ENCODE results near the gene PDCD1. TPM values are rescaled to one million over a fixed set of nuclear protein-coding genes. Genes with fewer than 3 reads are reported as not detected.

Gene PDCD1
- total RNA-seq, 3 donors from 2014 or later (not counting 1 experiment from before 2014, with no cell fraction given), result 0.45 TPM; not detected in 2

DNA sequence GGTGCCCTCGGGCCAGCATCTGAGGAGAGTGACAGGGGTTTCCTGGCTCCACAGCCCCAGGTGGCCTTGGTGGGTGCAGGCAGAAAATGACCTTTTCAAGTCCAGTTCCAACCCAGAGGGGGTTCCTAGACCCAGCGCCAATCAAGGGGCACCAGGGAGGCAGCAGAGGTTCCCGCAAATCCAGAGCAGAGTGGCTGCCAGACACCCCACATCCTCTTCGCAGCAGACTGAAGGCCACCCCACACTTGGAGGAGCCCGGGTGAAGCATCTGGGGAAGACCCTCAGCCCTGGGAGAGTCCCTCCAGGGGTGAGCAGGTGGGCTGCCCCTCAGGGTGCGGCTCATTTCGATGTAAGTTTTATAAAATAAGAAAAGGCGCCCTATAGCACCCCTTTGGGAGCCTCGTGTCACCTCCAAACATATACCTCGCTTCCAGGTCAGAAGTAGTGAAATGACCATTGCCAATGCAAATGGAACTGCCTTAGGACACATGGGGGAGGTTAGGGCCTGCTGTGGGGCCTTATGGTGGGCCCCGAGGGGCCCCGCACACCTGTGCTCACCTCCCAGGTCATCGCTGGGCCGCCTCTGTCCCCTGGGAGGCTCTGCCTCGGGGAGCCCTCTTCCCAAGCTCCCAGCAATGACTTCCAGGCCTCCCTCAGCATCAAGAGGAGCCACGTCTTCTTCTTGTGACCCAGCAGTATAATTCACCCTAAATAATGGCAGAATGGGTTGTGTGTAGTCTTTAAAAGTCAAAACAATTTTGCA is 21.8 kb upstream of the PDCD1 start:
- DNase-seq, result no peak
- Histone ChIP-seq H3K36me3 (ENCODE audit: control insufficient read depth, insufficient read depth, low read length) (no peaks in the 10 kb centered on the region), H3K27me3 (ENCODE audit: control insufficient read depth, insufficient read depth, low read length) (no peaks in the 10 kb centered on the region), H3K4me1 (ENCODE audit: control insufficient read depth, insufficient read depth, low read length) (peaks cover 31% of the 10 kb centered on the region), H3K27ac (ENCODE audit: low read length) (peak overlapping the region; percentile 82), H3K4me3 (ENCODE audit: low read length) (peak overlapping the region; percentile 91), H3K9me3 (ENCODE audit: control insufficient read depth, insufficient read depth, low read length) (no peaks in the 10 kb centered on the region)
- Mint-ChIP-seq H3K4me1 (peaks cover 22 to 30% of the 10 kb centered on the region in 2 donors), H3K9me3 (no peaks in the 10 kb centered on the region), H3K4me3 (peak overlapping the region; percentile 94), H3K27me3 (ENCODE audit: low read depth in 2 of 2) (no peaks in the 10 kb centered on the region), H3K27ac (peak overlapping the region; percentile 89 to 95), H3K36me3 (no peaks in the 10 kb centered on the region)
- no peak for ATAC-seq
- TF ChIP-seq, protein P1, sequence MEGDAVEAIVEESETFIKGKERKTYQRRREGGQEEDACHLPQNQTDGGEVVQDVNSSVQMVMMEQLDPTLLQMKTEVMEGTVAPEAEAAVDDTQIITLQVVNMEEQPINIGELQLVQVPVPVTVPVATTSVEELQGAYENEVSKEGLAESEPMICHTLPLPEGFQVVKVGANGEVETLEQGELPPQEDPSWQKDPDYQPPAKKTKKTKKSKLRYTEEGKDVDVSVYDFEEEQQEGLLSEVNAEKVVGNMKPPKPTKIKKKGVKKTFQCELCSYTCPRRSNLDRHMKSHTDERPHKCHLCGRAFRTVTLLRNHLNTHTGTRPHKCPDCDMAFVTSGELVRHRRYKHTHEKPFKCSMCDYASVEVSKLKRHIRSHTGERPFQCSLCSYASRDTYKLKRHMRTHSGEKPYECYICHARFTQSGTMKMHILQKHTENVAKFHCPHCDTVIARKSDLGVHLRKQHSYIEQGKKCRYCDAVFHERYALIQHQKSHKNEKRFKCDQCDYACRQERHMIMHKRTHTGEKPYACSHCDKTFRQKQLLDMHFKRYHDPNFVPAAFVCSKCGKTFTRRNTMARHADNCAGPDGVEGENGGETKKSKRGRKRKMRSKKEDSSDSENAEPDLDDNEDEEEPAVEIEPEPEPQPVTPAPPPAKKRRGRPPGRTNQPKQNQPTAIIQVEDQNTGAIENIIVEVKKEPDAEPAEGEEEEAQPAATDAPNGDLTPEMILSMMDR (IDR thresholded peaks at IDR 0.05), result no peak
- intact Hi-C loops (cut with micrococcal nuclease), result loop anchor here (2.0 to 10.0 kb wide), 2 partner anchors 178 to 526 kb away; partner anchors contain the start of genes FARP2 and ING5
- WGBS (ENCODE audit: insufficient coverage), result 83% methylated on average over 15 of the region's 16 CpGs

DNA sequence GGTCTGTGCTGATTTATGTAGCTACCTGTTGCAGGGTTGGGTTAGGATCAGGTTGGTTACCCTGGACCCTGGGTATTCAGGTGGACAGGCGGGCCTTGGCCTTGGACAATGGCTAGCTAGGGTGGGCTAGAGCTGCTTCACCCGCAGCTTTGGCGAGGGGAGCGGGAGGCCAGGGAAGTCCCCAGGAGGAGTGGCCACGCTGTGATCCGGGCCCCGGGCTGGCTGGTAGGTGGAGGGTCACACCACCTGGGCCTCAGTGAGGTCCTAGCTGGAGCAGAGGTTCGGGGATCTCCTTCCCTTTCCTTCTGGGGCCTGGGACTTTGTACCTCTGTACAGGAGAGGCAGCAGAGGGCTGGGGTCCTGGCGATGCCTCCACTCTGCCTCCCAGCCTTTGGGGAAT is 20.6 kb upstream of the PDCD1 start:
- Mint-ChIP-seq H3K27ac (no peak overlapping the region), H3K36me3 (no peaks in the 10 kb centered on the region), H3K4me3 (no peak overlapping the region), H3K27me3 (ENCODE audit: low read depth in 2 of 2) (no peaks in the 10 kb centered on the region), H3K4me1 (peaks cover 27 to 28% of the 10 kb centered on the region in 2 donors), H3K9me3 (no peaks in the 10 kb centered on the region)
- TF ChIP-seq, protein P1 (IDR thresholded peaks at IDR 0.05), result no peak
- 96% methylated on average over 9 of the region's 9 CpGs for WGBS (ENCODE audit: insufficient coverage)
- ATAC-seq (no peak), DNase-seq (no peak)
- no peak overlapping the region for H3K4me3 ChIP-seq (ENCODE audit: low read length)
- H3K27ac ChIP-seq (ENCODE audit: low read length), result no peak overlapping the region
- intact Hi-C loops (cut with micrococcal nuclease), result loop anchor here (2.0 to 10.0 kb wide), 3 partner anchors 15 to 195 kb away; partner anchors contain the start of gene DTYMK
- H3K36me3 ChIP-seq (ENCODE audit: control insufficient read depth, insufficient read depth, low read length), result no peaks in the 10 kb centered on the region
- H3K9me3 ChIP-seq (ENCODE audit: control insufficient read depth, insufficient read depth, low read length), result no peaks in the 10 kb centered on the region
- no peaks in the 10 kb centered on the region for H3K27me3 ChIP-seq (ENCODE audit: control insufficient read depth, insufficient read depth, low read length)
- H3K4me1 ChIP-seq (ENCODE audit: control insufficient read depth, insufficient read depth, low read length), result peaks cover 37% of the 10 kb centered on the region

DNA sequence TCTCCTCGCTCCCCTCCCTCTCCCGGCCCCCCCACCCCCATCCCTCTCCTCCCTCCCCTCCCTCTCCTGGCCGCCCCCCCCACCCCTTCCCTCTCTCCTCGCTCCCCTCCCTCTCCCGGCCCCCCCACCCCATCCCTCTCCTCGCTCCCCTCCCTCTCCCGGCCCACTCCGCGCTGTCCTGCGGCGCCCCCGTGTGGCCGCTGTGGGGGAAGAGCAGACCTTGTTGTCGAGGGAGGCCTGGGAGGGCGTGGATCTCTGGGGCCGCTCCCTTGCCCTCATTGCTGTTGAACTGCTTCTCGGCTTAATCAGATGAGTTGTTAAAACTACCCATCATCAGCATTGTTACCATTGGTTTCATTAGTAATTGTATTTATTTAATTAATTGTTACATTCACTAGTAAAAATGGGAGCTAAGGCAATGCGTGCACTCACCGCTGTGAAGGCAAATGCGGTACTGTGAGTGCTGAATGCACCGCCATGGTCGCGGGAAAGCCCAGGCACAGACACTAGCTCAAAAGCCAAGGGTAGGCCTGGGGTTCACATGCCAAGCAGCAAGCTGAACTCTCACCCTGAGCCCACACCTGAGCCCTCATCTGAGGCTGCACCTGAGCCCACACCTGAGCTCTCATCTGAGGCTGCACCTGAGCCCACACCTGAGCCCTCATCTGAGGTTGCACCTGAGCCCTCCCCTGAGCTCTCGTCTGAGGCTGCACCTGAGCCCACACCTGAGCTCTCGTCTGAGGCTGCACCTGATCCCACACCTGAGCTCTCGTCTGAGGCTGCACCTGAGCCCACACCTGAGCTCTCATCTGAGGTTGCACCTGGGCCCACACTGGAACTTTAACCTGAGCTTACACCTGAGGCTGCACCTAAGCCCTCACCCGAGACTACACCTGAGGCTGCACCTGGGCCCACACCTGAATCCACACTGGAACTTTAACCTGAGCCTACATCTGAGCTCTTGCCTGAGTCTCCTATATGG is 19.6 kb upstream of the PDCD1 start:
- intact Hi-C loops (cut with micrococcal nuclease), result loop anchor here (2.0 to 10.0 kb wide), 3 partner anchors 13 to 193 kb away; partner anchors contain the start of gene DTYMK

More for the DNA sequence above, 19.6 kb upstream of the PDCD1 start:
- TF ChIP-seq, protein P1 (IDR thresholded peaks at IDR 0.05), result peak; percentile 65
- Histone ChIP-seq H3K27ac (ENCODE audit: low read length) (no peak overlapping the region), H3K4me3 (ENCODE audit: low read length) (no peak overlapping the region), H3K4me1 (ENCODE audit: control insufficient read depth, insufficient read depth, low read length) (peaks cover 38% of the 10 kb centered on the region), H3K27me3 (ENCODE audit: control insufficient read depth, insufficient read depth, low read length) (no peaks in the 10 kb centered on the region), H3K9me3 (ENCODE audit: control insufficient read depth, insufficient read depth, low read length) (no peaks in the 10 kb centered on the region), H3K36me3 (ENCODE audit: control insufficient read depth, insufficient read depth, low read length) (no peaks in the 10 kb centered on the region)
- DNase-seq, result peak; percentile 72 to 88
- Mint-ChIP-seq H3K4me3 (no peak overlapping the region), H3K9me3 (no peaks in the 10 kb centered on the region), H3K27me3 (ENCODE audit: low read depth in 2 of 2) (no peaks in the 10 kb centered on the region), H3K4me1 (peaks cover 25 to 34% of the 10 kb centered on the region in 2 donors), H3K36me3 (no peaks in the 10 kb centered on the region), H3K27ac (no peak overlapping the region)
- 47% methylated on average over 16 of the region's 27 CpGs for WGBS (ENCODE audit: insufficient coverage)
- ATAC-seq, result peak in 2 of 3 donors; percentile 30
